HG03460 (cell line): Measurements from ENCODE around the gene TMEM244.
"Not testable (repeated sequence)": the region's sequence is repeated elsewhere in the genome, so short reads cannot be mapped to it uniquely, and the experiment has no call there.

Experiments
- ATAC-seq: cut with Tn5 transposase; IDR thresholded peaks from one replicate; pipeline ENCODE4 v1.9.1; 2021; ENCODE audit not compliant: unreplicated experiment

TMEM244 gene

DNA sequence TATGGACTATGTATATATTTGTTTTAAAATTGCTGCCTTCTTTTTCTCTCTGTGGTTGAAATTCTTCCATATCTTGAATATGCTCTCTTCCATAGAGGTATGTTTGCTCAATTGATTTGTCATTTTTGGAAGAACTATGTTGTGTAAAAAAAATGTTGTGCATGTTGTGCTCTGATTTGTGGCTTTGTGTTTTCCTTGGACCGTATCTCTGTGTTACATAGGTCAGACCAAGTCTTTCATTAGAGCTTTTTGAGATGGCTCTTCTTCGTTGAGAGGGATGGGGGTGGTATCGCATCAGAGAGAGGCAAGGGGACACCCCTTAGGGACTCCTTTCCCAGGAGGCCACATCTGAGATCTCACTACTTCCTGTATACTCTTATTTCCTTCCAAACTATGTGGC is 43.8 kb downstream of the TMEM244 start:
- no peak for ATAC-seq

DNA sequence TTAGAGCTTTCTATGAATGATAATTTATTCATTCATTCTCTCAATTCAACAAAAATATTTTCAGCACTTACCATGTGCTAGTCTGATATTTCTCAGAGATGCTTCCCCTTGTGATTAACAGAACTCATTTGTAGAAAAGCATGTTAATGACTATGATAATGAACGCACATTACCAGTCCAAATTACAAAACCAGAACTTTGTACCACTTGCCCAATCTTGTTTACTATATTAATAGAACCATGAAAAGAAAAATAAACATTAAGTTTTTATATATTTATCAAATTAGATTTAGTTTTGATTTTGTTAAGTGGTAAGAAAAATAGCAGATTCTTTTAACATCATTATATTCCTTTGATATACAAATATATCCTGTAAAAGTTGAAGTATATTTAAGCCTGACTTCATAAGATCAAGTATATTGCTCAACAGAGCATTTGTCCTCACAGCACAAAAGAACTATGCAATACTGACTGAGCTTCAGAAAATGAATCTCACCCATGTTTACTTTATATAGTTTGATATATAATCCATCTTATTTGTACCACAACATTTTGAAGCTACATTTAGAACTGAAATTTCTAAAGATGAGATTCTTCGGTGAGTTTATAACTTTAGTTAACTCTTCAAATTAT is 48.9 kb downstream of the TMEM244 start:
- ATAC-seq: no peak

DNA sequence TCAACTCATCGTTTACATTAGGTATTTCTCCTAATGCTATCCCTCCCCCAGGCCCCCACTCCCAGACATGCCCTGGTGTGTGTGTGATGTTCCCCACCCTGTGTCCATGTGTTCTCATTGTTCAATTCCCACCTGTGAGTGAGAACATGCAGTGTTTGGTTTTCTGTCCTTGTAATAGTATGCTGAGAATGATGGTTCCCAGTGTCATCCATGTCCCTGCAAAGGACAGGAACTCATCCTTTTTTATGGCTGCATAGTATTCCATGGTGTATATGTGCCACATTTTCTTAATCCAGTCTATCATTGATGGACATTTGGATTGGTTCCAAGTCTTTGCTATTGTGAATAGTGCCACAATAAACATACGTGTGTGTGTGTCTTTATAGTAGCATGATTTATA is 54.0 kb downstream of the TMEM244 start:
- not testable (repeated sequence) for ATAC-seq

DNA sequence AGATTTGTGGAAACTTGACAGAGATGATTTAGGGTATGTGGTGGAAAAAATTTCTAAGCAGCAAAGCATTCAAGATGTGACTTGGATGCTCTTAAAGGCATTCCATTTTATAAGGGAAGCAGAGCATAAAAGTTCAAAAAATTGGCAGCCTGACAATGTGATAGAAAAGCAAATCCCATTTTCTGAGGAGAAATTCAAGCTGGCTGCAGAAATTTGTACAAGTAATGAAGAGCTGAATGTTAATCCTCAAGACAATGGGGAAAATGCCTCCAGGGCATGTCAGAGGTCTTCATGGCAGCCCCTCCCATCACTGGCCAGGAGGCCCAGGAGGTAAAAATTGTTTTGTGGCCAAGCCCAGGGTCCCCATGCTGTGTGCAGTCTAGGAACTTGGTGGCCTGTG is 58.2 kb downstream of the TMEM244 start:
- not testable (repeated sequence) for ATAC-seq

DNA sequence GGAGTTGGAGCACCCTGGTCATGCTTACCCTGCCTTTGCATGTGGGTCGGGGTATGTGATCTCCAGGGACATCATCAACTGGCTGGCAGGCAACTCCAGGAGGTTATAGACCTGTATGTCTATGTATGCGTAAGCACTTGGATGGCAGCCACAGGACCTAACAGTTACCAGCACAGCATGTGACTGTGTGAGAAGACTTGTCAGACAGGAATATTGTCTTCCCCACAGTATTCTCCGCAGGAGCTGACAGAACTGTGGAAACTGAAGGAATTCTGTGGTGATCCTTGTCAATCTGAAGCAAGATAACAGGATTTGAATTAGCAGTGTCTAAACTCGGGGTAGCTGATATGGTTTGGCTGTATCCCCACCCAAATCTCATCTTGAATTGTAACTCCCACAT is 59.2 kb downstream of the TMEM244 start:
- no peak for ATAC-seq

DNA sequence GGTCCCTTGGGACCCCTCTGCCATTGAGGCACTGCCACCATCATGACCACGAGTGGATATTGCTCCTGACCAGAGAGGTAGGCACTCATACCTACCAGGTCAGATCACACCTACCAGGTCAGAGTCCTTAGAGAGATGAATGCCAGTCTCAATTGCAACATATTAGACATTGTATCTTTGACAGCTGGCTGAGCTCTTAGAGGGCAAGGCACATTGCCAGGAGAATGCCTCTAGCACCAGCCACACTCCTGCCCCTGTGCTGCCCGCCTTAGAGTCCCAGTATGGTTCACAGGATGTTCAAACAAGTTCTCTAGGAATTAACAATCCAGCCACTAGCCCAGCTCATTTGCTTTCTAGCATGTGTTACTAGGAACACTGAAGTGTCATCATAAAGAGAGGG is 65.9 kb downstream of the TMEM244 start:
- ATAC-seq: no peak

DNA sequence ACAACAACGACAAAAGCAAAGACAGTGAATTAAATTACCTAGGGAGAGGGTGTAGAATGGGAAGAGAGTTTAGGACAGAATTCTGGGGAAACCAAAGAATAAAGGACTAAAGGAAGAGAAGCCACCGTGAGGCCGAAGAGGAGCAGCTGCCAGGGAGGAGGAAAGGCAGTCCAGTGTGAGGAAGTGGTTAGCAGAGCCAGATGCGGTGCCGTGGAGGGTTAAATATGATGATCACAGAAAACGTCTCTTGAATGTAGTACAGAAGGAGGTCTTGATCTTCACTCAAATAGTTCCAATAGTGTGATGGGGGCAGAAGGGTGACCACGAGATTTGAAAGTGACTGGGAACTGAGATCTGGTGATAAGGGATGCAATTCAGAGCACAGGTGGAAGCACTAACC is 67.7 kb downstream of the TMEM244 start:
- ATAC-seq: no peak

DNA sequence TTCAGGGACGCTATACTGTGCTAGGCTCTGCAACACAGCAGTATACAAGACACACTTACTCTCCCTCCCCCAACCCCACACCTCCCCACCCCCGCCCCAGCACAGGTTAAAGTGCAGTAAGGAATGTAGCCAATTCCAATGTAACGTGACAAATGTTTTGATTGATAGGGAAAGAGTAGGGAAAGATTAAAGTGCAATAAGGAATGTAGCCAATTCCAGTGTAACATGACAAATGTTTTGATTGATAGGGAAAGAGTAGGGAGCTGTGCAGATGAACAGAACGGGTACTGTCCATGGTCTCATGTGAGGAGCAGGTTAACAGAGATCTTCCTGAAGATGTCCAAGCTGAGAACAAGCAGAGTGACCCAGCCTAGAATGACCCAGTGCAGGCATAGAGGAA is 69.1 kb downstream of the TMEM244 start:
- no peak for ATAC-seq

DNA sequence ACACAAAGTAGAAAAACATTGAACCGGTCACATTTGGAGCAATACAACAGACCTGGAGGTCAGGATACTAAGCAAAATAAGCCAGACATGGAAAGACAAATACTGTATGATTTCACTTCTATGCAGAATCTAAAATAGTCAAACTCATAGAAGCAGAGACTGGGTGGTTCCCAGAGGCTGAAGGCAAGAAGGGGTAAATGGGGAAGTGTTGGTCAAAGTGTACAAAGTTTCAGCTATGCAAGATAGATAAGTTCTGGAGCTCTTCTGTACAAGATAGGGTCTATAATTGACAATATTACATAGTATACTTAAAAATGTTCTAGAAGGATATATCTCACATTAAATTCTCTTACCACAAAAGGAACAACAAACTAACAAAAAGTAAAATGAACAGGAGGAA is 70.3 kb downstream of the TMEM244 start:
- ATAC-seq: no peak

DNA sequence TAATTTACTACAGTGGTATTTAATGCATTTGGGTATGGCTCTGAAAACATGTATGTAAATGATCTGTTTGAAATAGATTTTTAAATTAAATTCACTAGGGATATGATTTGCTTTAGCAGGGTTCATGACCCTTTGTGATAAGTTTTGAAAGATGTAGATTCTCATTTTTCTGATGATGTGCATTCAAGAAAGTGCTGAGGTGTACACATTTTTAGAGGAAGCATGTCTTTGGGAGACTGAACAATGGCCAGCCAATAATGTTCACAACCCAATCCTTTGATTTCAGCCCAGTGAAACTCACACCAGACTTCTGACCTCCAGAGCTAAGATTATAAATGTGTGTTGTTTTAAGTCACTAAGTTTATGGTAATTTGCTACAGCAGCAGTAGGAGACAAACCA is 71.1 kb downstream of the TMEM244 start:
- ATAC-seq: no peak

DNA sequence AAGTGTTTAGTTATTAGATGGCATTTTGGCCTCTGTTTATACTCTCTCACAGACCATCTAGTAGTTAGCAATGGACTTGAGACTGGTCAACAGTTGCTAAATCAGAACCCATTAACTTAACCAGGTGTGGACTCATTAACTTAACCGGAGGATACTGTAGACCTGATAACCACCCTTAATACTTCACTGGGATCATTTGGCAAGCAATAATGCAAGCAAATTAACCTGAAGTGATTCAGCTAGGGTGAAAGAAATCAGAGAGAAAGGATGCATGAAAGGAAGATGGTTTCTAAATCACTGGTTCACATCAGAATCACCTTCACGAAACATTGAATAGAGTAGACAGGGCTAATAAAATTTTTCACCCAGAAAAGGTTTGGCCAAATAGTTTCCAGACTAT is 73.3 kb downstream of the TMEM244 start:
- ATAC-seq: no peak

DNA sequence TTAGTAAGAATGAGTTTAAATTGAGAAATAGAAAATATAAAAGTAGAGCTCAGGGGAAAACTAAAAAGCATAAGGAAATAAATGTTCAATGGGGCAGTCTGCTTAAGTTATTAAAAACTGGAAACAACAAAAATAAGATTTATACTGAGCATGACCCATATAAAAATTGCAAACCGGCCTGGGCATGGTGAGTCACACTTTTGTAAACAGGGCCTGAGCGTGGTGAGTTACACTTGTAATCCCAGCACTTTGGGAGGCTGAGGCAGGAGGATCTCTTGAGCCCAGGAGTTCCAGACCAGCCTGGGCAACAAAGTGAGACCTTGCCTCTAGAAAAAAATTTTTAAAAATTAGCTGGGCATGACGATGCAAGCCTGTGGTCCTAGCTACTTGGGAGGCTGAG is 74.6 kb downstream of the TMEM244 start:
- ATAC-seq: no peak

DNA sequence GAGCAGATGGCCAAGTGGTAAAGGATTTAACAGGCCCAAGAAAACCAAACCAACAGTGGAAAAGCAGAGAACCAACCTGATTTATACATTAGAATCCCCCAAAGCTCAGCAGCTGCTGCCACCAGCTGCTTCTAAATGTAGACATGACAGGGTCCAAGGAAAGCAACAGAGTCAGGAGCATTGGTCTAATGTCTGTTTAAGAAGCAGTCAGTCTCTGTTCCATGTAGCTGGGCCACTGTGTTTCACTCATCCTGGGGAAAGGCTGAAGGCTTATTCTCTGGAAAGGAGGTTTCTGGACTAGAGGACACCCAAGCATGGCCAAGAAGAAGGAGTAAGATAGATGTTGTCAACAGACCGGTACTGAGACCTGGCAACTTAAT is 75.4 kb downstream of the TMEM244 start:
- no peak for ATAC-seq

DNA sequence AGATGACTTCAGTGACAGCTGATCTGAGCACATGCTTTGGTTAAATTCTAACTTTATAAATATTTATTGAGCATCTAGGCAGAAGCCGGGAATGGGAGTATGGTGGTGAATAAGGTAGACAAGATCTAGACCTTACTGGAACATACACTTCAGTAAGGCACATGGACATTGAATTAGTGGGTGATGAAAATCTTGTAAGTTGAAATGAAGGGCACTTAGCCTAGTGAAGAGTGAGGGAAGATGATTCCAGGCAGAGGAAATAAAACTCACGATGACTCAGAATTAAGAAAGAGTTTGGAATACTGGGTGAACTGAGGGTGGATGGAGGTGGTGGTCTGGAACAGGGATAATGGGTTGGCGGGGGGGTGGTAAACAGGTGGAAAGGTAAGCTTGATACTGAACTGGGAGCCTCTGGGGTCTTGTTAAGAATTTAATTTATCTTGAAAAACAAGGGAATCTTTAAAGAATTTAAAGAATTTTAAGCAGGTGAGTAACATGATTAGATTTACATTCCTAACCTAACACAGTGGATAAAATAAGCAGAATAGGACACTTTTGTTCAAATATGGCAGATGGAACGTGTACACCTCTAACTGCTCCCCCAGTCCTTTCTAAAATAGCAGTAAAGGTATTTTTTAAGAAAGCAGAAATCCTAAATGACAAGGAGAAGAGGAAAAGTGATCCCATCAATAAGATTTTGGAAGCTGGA is 75.9 kb downstream of the TMEM244 start:
- ATAC-seq: no peak
